Skeletal muscle satellite cell (primary cell): ENCODE data around the gene EARS2.
"Not testable (repeated sequence)": the region's sequence is repeated elsewhere in the genome, so short reads cannot be mapped to it uniquely, and the experiment has no call there.

Experiments
- H3K27me3 ChIP-seq: 2 replicates; pipeline ENCODE4 v1.7.0; 2013; ENCODE audit warnings: low read length; ENCODE audit not compliant: control insufficient read depth, insufficient read depth
- H3K36me3 ChIP-seq: 2 replicates; pipeline ENCODE4 v1.7.0; 2013; ENCODE audit warnings: mild to moderate bottlenecking, control low read depth, low read length; ENCODE audit not compliant: insufficient read depth
- H3K4me1 ChIP-seq: 2 replicates; pipeline ENCODE4 v1.7.0; 2013; ENCODE audit warnings: low read length; ENCODE audit not compliant: control insufficient read depth, insufficient read depth
- H3K4me2 ChIP-seq: 2 replicates; pipeline ENCODE4 v1.7.0; 2013; ENCODE audit warnings: mild to moderate bottlenecking, low read length
- H3K4me3 ChIP-seq: 2 replicates; pipeline ENCODE4 v1.7.0; 2013; ENCODE audit warnings: low read length
- H3K9ac ChIP-seq: 2 replicates; pipeline ENCODE4 v1.7.0; 2013; ENCODE audit warnings: mild to moderate bottlenecking, low read depth, low read length, moderate library complexity
- H3K9me3 ChIP-seq: replicated peaks from 2 replicates; pipeline ENCODE4 v1.7.0; 2013; ENCODE audit warnings: mild to moderate bottlenecking, control low read depth, low read length

EARS2 gene

GRCh38 chr16:23564575-23565363, 7.6 kb upstream of the EARS2 start:
- no peak overlapping the region for H3K4me3 ChIP-seq
- no peak overlapping the region for H3K9ac ChIP-seq
- peaks cover 80% of the 10 kb centered on the region for H3K36me3 ChIP-seq
- no peak overlapping the region for H3K4me2 ChIP-seq
- H3K9me3 ChIP-seq = no peaks in the 10 kb centered on the region
- H3K4me1 ChIP-seq = peaks cover 4% of the 10 kb centered on the region
- no peaks in the 10 kb centered on the region for H3K27me3 ChIP-seq

DNA sequence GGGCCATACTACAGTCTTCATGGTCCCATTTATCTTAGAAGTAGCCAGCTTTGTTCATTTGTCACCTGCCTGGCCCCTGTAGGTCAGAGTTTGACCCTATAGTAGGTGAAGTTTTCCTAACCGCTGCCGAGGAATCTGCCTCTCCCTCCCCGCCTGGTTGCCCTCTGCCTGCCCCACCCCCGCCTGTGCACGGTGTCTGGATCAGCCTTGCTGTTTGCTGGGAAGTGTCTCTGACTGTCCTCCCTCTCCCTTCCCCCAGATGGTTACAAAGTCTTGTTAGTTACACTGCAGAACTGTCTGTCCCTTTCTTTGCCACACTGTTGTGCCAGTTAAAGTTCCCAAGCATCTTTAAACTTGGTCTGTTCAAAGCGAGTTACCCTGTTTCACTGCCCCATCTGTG, 6.0 kb upstream of the EARS2 start:
- Histone ChIP-seq H3K9ac (no peak overlapping the region), H3K9me3 (no peaks in the 10 kb centered on the region), H3K4me2 (no peak overlapping the region), H3K36me3 (peaks cover 81% of the 10 kb centered on the region), H3K4me3 (no peak overlapping the region), H3K4me1 (peaks cover 11% of the 10 kb centered on the region), H3K27me3 (no peaks in the 10 kb centered on the region)

GRCh38 chr16:23562505-23562904, 5.4 kb upstream of the EARS2 start:
- no peaks in the 10 kb centered on the region for H3K27me3 ChIP-seq
- no peak overlapping the region for H3K4me2 ChIP-seq
- peaks cover 76% of the 10 kb centered on the region for H3K36me3 ChIP-seq
- peaks cover 11% of the 10 kb centered on the region for H3K4me1 ChIP-seq
- H3K9ac ChIP-seq = no peak overlapping the region
- H3K4me3 ChIP-seq = no peak overlapping the region
- no peaks in the 10 kb centered on the region for H3K9me3 ChIP-seq

DNA sequence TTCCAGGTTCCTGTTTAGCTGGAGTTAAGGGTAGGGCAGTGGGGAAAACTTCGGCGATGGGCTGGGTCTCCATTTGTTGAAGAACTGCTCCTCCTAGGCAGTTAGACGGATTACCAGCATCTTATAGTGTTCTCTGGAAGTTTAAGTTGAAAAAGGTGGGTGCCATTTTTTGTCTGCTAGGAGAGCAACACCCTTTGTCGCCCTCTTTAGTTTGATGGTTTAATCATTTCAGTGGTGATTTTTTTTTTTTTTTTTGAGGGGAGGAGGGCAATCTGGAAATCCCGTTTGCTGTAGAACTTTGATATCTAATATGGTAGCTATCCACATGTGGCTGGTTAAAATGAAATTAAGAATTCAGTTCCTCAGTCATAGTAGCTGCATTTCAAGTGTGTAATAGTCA, 4.4 kb upstream of the EARS2 start:
- Histone ChIP-seq H3K27me3 (no peaks in the 10 kb centered on the region), H3K4me3 (no peak overlapping the region), H3K9ac (no peak overlapping the region), H3K9me3 (no peaks in the 10 kb centered on the region), H3K4me2 (no peak overlapping the region), H3K36me3 (peaks cover 66% of the 10 kb centered on the region), H3K4me1 (peaks cover 14% of the 10 kb centered on the region)

DNA sequence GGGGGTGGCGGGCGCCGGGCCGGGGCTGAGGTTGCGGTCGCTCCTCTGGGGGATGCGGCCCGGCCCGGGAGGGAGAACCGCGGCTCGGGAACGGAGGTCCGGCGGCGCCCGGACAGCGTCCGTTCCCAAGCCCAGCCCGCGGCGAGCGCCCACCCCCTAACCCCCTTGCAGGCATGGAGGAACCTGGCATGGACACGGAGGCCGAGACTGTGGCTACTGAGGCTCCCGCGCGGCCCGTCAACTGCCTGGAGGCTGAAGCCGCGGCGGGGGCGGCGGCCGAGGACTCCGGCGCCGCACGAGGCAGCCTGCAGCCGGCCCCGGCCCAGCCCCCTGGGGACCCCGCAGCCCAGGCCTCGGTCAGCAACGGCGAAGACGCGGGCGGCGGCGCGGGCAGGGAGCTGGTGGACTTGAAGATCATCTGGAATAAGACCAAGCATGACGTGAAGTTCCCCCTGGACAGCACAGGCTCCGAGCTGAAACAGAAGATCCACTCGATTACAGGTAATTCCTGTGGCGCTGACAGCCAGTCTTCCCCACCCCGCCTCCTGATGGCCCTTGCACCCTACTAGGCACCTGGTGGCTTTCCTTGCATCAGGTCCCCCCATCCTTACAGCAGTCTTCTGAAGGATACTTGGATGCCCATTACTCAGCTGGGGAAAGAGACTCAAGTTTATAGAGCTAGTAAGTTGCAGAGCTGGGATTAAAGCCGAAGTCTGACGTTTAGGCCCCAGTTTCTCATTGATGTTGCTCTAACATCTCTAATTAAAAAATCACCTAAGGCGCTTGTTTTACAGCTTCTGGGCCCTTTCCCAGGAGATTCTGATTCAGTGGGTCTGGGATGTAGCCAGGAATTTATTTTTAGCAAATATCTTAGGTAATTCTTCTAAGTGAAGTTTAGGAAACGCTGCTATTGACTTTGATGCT, 891 bp upstream of the EARS2 start:
- Histone ChIP-seq H3K4me2 (peak overlapping the region; percentile 100), H3K9ac (peak overlapping the region; percentile 99), H3K36me3 (peaks cover 42% of the 10 kb centered on the region), H3K4me3 (peak overlapping the region; percentile 96), H3K4me1 (peaks cover 15% of the 10 kb centered on the region), H3K27me3 (no peaks in the 10 kb centered on the region), H3K9me3 (no peaks in the 10 kb centered on the region)

DNA sequence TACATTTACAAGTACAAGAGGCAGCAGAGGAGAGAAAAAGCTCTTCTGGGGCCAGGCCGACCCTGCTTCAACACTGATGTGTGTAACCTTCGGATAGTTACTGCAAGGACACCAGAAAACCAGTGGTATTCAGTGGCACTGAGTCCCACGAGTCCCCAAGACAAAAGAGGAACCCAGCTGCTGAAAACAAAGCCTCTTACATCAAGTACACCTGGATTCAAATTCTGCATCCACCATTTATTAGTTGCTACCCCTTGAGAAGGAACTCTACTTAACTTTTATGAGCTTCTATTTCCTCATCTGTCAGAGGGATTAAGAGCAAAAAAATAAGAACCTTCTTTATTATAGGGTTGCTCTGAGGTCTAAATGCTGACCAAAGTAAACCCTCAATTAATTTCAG, 2.6 kb downstream of the EARS2 start:
- Histone ChIP-seq H3K4me1 (peaks cover 12% of the 10 kb centered on the region), H3K36me3 (peaks cover 30% of the 10 kb centered on the region), H3K9ac (no peak overlapping the region), H3K4me3 (no peak overlapping the region), H3K4me2 (no peak overlapping the region), H3K27me3 (no peaks in the 10 kb centered on the region), H3K9me3 (no peaks in the 10 kb centered on the region)

DNA sequence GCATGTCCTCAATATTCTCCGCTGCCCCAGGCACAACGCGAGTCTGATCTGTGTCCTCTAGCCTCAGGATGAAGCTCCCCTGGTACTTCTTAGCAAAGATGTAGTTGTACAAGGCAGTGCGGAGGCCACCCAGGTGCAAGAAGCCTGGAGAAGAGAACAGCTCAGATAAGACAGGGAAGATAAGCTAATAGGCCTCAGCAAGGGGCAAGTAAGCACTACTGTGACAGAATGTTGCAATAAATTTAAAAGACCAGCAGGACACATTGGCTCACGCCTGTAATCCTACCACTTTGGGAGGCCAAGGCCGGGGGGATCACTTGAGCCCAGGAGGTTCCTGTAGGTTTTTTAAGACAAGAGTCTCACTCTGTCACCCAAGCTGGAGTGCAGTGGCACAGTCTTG, 5.0 kb downstream of the EARS2 start:
- Histone ChIP-seq H3K4me2 (no peak overlapping the region), H3K9me3 (no peaks in the 10 kb centered on the region), H3K27me3 (no peaks in the 10 kb centered on the region), H3K4me1 (peaks cover 4% of the 10 kb centered on the region), H3K9ac (no peak overlapping the region), H3K4me3 (no peak overlapping the region), H3K36me3 (peaks cover 36% of the 10 kb centered on the region)

- Histone ChIP-seq H3K4me1 (no peaks in the 10 kb centered on the region), H3K36me3 (peaks cover 56% of the 10 kb centered on the region), H3K9me3 (no peaks in the 10 kb centered on the region), H3K4me2 (no peak overlapping the region), H3K27me3 (no peaks in the 10 kb centered on the region), H3K9ac (no peak overlapping the region), H3K4me3 (no peak overlapping the region)
These were observed 7.2 kb downstream of the EARS2 start for GRCh38 chr16:23549938-23550337.

- H3K4me3 ChIP-seq = no peak overlapping the region
- H3K9me3 ChIP-seq = no peaks in the 10 kb centered on the region
- no peaks in the 10 kb centered on the region for H3K27me3 ChIP-seq
- H3K4me1 ChIP-seq = peaks cover under 1% of the 10 kb centered on the region
- no peak overlapping the region for H3K4me2 ChIP-seq
- H3K36me3 ChIP-seq = peaks cover 47% of the 10 kb centered on the region
- H3K9ac ChIP-seq = no peak overlapping the region
These were observed 12.7 kb downstream of the EARS2 start for GRCh38 chr16:23544436-23544835.

GRCh38 chr16:23540817-23541178, 16.4 kb downstream of the EARS2 start:
- Histone ChIP-seq H3K4me1 (peaks cover 14% of the 10 kb centered on the region), H3K36me3 (peaks cover 22% of the 10 kb centered on the region)
- H3K4me2 ChIP-seq, H3K27me3 ChIP-seq, H3K9ac ChIP-seq, H3K4me3 ChIP-seq, H3K9me3 ChIP-seq: not testable (repeated sequence)

- peaks cover 19% of the 10 kb centered on the region for H3K36me3 ChIP-seq
- H3K9me3 ChIP-seq = no peaks in the 10 kb centered on the region
- H3K4me2 ChIP-seq = no peak overlapping the region
- H3K27me3 ChIP-seq = no peaks in the 10 kb centered on the region
- H3K9ac ChIP-seq = no peak overlapping the region
- H3K4me3 ChIP-seq = no peak overlapping the region
- peaks cover 14% of the 10 kb centered on the region for H3K4me1 ChIP-seq
These were observed 16.9 kb downstream of the EARS2 start for GRCh38 chr16:23539984-23540816.
